Prostate gland (tissue), 2 donors: Measurements from ENCODE around the gene ZDHHC18. TPM values are rescaled to one million over a fixed set of nuclear protein-coding genes. Genes with fewer than 3 reads are reported as not detected.
A peak's percentile ranks its signal among the peaks of the same experiment; 100 is the strongest.
"Not testable (repeated sequence)": the region's sequence is repeated elsewhere in the genome, so short reads cannot be mapped to it uniquely, and the experiment has no call there.

Experiments used
- DNase-seq: peaks from one replicate; pipeline ENCODE4 v3.0.0-alpha.2; 2019; ENCODE audit warnings: low spot score
- H3K27ac ChIP-seq, 2 donors: fragments of 200-600 bp; sonication (generic); 2 replicates each; pipeline ENCODE4 v1.5.1; 2017 to 2019
- H3K27me3 ChIP-seq: fragments of 200-600 bp; sonication (generic); replicated peaks from 2 replicates; pipeline ENCODE4 v1.5.1; 2019; ENCODE audit not compliant: insufficient read depth
- H3K36me3 ChIP-seq, 2 donors: fragments of 200-600 bp; sonication (generic); 1 replicate in 1 of 2; 2 replicates in 1 of 2; pipeline versions ENCODE4 v1.5.1 to v1.8.1; 2017 to 2019
- H3K4me1 ChIP-seq: fragments of 200-600 bp; sonication (generic); replicated peaks from 2 replicates; pipeline ENCODE4 v1.5.1; 2019
- H3K4me3 ChIP-seq, 2 donors: fragments of 200-600 bp; sonication (generic); 2 replicates each; pipeline ENCODE4 v1.5.1; 2017 to 2019
- H3K9me3 ChIP-seq: fragments of 200-600 bp; sonication (generic); 2 replicates; pipeline ENCODE4 v1.5.1; 2017
- POLR2A ChIP-seq: fragments of 450-650 bp; IDR thresholded peaks from one replicate; pipeline ENCODE4 v1.6.1; 2016; ENCODE audit warnings: antibody characterized with exemption, mild to moderate bottlenecking
- POLR2AphosphoS5 ChIP-seq: sonication (generic); formaldehyde crosslinking; IDR thresholded peaks from one replicate; pipeline ENCODE4 v1.6.1; 2017; ENCODE audit warnings: antibody characterized with exemption
- WGBS: methylation state at CpG from one replicate; pipeline ENCODE4 v1.1.5; 2018; 5-methylcytosine and 5-hydroxymethylcytosine counted together
- intact Hi-C: fragments of 100-400 bp; cut with DNase I; formaldehyde crosslinking; loops from one replicate; pipeline ENCODE4 v1.14.2; 2022
- total RNA-seq, 2 donors: library from RNA; depleted of rRNA; stranded (reverse); fragments of >200 nt; gene quantifications; one replicate each; pipeline ENCODE4 v1.1.0, GENCODE V29; 2016
- TF ChIP-seq, protein P1 (sequence below), 4 experiments: fragments of 200-600 bp in 2 of 4; fragments of 450-650 bp in 2 of 4; sonication (generic) in 2 of 4; IDR thresholded peaks; 1 replicate in 3 of 4; 2 replicates in 1 of 4; pipeline ENCODE4 v1.5.1; 2016 to 2019; ENCODE audit warnings: antibody characterized with exemption in 4 of 4, mild to moderate bottlenecking in 2 of 4, moderate library complexity in 2 of 4

Gene ZDHHC18
- total RNA-seq, 2 donors from 2014 or later, result 20.0 to 30.7 TPM

DNA sequence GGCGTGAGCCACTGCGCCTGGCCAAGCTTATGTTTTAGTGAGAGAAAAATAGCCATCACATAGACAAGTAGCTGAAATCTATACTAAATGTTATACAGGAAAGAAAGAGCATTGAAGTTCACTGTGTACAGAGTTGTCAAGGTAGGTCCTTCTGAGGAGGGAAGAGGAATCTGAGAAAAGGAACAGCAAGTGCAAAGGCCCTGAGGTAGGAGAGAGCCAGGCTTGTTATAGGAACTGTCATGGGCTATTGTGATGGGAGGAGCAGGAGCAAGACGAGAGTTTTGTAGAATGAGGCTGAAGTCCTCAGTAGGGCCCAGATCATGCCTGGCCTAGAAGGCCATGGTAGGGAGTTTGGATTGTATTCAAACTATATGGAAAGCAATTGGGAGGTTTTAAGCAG is 4.6 kb downstream of the ZDHHC18 start:
- WGBS, result 85% methylated on average over 3 of the region's 3 CpGs
- no peaks in the 10 kb centered on the region for H3K27me3 ChIP-seq
- TF ChIP-seq POLR2A, result no peak
- TF ChIP-seq POLR2AphosphoS5, result no peak
- TF ChIP-seq, protein P1, sequence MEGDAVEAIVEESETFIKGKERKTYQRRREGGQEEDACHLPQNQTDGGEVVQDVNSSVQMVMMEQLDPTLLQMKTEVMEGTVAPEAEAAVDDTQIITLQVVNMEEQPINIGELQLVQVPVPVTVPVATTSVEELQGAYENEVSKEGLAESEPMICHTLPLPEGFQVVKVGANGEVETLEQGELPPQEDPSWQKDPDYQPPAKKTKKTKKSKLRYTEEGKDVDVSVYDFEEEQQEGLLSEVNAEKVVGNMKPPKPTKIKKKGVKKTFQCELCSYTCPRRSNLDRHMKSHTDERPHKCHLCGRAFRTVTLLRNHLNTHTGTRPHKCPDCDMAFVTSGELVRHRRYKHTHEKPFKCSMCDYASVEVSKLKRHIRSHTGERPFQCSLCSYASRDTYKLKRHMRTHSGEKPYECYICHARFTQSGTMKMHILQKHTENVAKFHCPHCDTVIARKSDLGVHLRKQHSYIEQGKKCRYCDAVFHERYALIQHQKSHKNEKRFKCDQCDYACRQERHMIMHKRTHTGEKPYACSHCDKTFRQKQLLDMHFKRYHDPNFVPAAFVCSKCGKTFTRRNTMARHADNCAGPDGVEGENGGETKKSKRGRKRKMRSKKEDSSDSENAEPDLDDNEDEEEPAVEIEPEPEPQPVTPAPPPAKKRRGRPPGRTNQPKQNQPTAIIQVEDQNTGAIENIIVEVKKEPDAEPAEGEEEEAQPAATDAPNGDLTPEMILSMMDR (IDR thresholded peaks at IDR 0.05), result no peak
- no peak overlapping the region for H3K4me3 ChIP-seq
- no peak for DNase-seq
- H3K4me1 ChIP-seq, result peaks cover 12% of the 10 kb centered on the region
- intact Hi-C loops, result no loop called here
- H3K27ac ChIP-seq, result no peak overlapping the region
- no peaks in the 10 kb centered on the region for H3K9me3 ChIP-seq
- peaks cover 0 to 6% of the 10 kb centered on the region in 2 donors for H3K36me3 ChIP-seq

DNA sequence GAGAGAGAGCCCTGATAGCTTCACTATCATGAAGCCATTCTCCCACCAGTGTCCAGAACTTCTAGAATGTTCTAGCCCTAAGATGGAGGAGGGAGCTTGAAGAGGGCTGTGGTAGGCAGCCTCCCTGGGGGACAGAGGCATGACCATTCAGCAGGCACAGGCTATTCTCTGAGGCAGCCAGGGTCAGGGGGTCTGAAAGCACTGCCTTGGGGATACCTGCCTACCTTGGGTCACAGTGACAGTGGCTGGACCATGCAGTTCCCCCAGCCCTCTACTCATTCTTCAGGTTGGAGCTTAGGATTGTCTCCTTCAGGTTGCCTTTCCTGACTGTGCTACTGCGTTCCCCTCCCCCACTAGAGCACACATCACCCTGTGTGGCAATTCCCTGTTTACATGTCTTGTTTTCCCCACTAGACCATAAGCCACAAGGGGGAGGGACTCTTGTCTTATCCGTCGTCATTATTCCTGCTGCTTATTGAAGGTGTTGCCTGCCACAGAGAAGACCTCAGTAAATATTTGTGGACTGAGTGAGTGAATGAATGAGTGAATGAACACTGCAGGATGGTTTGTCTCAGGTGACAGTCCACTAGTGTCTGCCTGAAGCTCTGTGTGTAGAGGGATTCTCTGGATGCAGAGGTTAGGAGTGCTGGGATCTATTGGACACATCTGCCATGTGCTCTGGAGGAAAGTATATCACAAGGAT is 5.2 kb downstream of the ZDHHC18 start:
- Histone ChIP-seq H3K27ac (peak overlapping the region in 1 of 2 donors; percentile 35), H3K4me3 (no peak overlapping the region), H3K9me3 (no peaks in the 10 kb centered on the region), H3K4me1 (peaks cover 12% of the 10 kb centered on the region), H3K27me3 (no peaks in the 10 kb centered on the region), H3K36me3 (peaks cover 0 to 6% of the 10 kb centered on the region in 2 donors)
- 45% methylated on average over 3 of the region's 3 CpGs for WGBS
- DNase-seq, result no peak
- TF ChIP-seq POLR2AphosphoS5, result peak; percentile 54
- TF ChIP-seq, protein P1 (IDR thresholded peaks at IDR 0.05), result no peak
- intact Hi-C loops, result no loop called here

- peaks cover 0 to 6% of the 10 kb centered on the region in 2 donors for H3K36me3 ChIP-seq
- no peak for TF ChIP-seq POLR2A
- TF ChIP-seq POLR2AphosphoS5, result no peak
- TF ChIP-seq, protein P1 (IDR thresholded peaks at IDR 0.05), result no peak
- H3K9me3 ChIP-seq, result no peaks in the 10 kb centered on the region
- H3K4me3 ChIP-seq, result no peak overlapping the region
- 83% methylated on average over 16 of the region's 16 CpGs for WGBS
- intact Hi-C loops, result no loop called here
- H3K27ac ChIP-seq, result no peak overlapping the region
- DNase-seq, result no peak
- H3K27me3 ChIP-seq, result no peaks in the 10 kb centered on the region
- peaks cover 12% of the 10 kb centered on the region for H3K4me1 ChIP-seq
These were observed 5.9 kb downstream of the ZDHHC18 start for GRCh38 chr1:26832249-26832960.

- DNase-seq, result no peak
- WGBS, result 79% methylated on average over 23 of the region's 23 CpGs
- TF ChIP-seq, protein P1 (IDR thresholded peaks at IDR 0.05), result no peak
- TF ChIP-seq POLR2AphosphoS5 (no peak), POLR2A (no peak)
- intact Hi-C loops, result no loop called here
- Histone ChIP-seq H3K4me3 (no peak overlapping the region), H3K36me3 (peaks cover 0 to 6% of the 10 kb centered on the region in 2 donors), H3K27me3 (no peaks in the 10 kb centered on the region), H3K9me3 (no peaks in the 10 kb centered on the region), H3K4me1 (peaks cover 5% of the 10 kb centered on the region), H3K27ac (no peak overlapping the region)
These were observed 7.2 kb downstream of the ZDHHC18 start for GRCh38 chr1:26833432-26834405.

DNA sequence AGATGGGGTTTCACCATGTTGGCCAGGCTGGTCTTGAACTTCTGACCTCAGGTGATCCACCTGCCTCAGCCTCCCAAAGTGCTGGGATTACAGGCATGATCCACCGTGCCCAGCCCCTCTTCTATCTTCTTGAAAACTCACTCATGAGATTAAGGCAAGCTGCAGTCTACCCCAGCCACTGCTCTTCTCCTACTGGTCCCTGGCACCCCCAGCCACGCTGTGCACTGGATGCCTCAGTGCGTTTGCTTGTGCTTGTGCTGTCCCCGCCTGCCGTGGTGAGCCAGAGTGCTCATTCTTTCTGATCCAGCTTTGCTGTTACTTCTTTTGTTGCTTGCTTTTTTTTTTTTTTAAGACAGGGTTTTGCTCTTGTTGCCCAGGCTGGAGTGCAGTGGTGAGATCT is 11.2 kb downstream of the ZDHHC18 start:
- WGBS, result 85% methylated on average over 5 of the region's 5 CpGs
- H3K36me3 ChIP-seq, H3K27ac ChIP-seq, DNase-seq, intact Hi-C loops, H3K9me3 ChIP-seq, H3K27me3 ChIP-seq, H3K4me3 ChIP-seq, H3K4me1 ChIP-seq: not testable (repeated sequence)
